Head of caudate nucleus (tissue), 42 donors: ENCODE results near the gene TSPY2.
"Not testable (repeated sequence)": the region's sequence is repeated elsewhere in the genome, so short reads cannot be mapped to it uniquely, and the experiment has no call there.

Source experiments
- DNase-seq, 42 donors: peaks; one replicate each; pipeline versions ENCODE4 v3.0.0 to v3.0.0-alpha.2; 2020 to 2021; ENCODE audit warnings: mixed read lengths in 7 of 42
- intact Hi-C: fragments of 100-400 bp; cut with DNase I; formaldehyde crosslinking; loops from one replicate; pipeline ENCODE4 v1.15.0; 2022

TSPY2 gene, protein sequence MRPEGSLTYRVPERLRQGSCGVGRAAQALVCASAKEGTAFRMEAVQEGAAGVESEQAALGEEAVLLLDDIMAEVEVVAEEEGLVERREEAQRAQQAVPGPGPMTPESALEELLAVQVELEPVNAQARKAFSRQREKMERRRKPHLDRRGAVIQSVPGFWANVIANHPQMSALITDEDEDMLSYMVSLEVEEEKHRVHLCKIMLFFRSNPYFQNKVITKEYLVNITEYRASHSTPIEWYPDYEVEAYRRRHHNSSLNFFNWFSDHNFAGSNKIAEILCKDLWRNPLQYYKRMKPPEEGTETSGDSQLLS

DNA sequence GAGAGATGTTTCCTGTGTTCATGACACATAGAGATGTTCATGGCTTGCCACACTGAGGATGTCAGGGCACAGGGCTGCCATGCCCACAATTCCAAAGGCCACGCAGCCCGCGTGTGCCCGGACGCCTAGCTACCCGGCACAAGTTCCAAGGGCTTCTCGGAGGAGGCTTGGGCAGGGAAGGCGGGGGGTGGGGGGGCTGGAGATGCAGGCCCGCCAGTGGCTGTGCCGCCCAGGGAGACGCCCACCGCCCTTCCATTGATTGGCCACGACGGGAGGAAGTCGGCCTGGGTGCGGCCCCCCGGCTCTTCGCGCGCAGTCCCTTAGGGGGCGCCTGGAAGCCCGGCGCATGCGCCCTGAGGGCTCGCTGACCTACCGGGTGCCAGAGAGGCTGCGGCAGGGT, at the start of gene TSPY2:
Gene TSPY2 (plus strand): TSS at position 301 of the 400 bp plus-strand sequence. CDS start 46 bp downstream, at position 347.
- intact Hi-C loops, DNase-seq: not testable (repeated sequence)

DNA sequence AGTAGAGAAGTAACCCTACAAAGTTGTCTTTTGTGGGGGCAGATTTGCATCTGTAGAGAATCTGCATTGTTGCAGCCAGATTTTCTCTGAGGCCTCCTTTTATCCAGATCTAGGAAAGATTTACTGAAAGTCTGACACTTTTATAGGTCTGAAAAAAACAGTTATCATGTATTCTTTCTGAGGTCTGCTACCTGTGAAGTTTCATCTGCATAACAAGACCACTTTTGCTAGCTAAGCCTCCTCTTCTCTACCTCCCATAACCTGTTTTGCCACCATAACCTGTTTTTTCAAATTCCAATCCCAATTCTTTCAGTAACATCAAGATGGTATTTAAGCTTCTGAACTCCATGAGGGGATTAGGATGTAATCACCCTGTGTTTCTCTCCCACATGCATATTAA, 36.5 kb upstream of the TSPY2 start:
- DNase-seq, intact Hi-C loops: not testable (repeated sequence)

DNA sequence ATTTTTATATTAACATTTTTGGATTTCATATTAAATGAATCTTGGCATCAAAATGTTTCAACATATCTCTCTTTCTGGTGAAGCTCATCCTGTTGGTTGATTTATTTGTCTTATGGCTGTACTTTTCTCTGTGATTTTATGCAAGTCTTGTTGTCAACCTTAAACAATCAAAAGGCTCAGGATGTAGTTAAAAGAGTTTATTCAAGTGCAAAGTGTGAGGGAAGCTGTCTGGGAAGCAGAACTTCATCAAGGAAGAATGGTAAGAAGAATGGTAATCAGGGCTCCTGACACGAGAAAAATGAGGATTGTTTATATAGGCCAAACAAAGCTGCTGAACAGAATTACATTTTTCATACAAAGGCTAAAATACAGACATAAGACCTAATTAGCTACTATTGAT, 29.0 kb upstream of the TSPY2 start:
- intact Hi-C loops, DNase-seq: not testable (repeated sequence)

DNA sequence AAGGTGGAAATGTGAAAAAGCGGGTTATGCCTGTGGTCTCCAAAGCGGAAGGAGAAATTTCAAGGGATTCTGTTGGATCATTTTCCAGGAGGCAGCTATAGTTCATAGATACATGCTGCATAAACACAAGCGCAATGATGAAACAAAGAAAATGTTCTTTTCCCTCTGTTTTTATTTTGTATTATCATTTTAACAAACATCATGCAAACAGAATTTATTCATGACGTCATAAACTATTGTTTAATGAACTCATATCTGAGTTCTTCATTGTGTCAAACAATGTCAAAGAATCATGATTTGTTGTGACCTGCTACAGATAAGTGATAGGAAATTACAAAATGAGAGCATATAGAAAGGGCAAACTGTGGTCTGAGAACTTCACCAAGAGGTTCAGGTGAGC, 23.8 kb downstream of the TSPY2 start:
- DNase-seq, intact Hi-C loops: not testable (repeated sequence)
